CD4-positive, alpha-beta T cell treated with Interleukin-1 beta for 1 hour (primary cell): ENCODE data around the gene MYCL.
"Not testable (repeated sequence)": the region's sequence is repeated elsewhere in the genome, so short reads cannot be mapped to it uniquely, and the experiment has no call there.

Experiments
- DNase-seq, 2 donors: peaks; one replicate each; pipeline ENCODE4 v3.0.0-alpha.2; 2020 to 2022

MYCL gene

GRCh38 chr1:39915499-39916129, 13.9 kb upstream of the MYCL start:
- DNase-seq, result no peak

GRCh38 chr1:39913136-39913535, 11.4 kb upstream of the MYCL start:
- DNase-seq, result not testable (repeated sequence)

DNA sequence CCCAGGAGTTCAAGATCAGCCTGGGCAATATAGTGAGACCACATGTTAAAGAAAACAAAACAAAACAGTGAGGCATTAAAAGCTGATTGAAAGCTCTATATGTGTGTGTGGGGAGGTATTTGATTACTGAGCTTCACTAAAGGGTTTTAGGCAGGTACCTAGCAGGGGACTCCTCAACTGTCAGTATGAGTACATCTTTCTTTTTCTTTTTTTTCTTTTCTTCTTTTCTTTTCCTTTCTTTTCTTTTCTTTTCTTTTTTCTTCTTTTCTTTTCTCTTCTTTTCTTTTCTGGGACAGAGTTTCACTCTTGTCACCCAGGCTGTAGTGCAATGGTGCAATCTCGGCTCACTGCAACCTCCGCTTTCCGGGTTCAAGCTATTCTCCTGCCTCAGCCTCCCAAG, 8.5 kb upstream of the MYCL start:
- DNase-seq, result no peak

DNA sequence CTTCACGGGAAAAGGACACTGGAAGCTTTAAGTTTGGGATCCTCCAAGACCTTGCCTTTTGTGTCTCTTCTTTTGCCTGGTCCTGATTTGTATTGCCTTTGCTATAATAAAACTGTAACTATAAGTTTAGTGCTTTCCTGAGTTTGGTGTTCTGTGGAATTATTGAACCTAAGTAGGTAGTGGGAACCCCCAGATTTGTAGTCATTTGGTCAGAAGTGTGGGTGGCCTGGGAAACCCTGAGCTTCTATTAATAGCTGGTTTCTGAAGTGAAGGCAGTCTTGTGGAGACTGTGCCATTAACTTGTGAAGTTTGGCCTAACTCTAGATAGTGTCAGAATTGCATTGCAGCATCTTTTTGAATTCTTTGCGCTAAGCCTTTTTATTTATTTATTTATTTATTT, 6.8 kb upstream of the MYCL start:
- no peak for DNase-seq

- DNase-seq, result peak in 1 of 2 donors; percentile 31
These were observed 6.1 kb upstream of the MYCL start for GRCh38 chr1:39907528-39908453.

- DNase-seq, result no peak
These were observed 3.5 kb upstream of the MYCL start for GRCh38 chr1:39905172-39905571.

GRCh38 chr1:39902460-39902807, 717 bp upstream of the MYCL start:
- DNase-seq, result no peak

- no peak for DNase-seq
These were observed 328 bp downstream of the MYCL start for GRCh38 chr1:39901464-39901713.

GRCh38 chr1:39900662-39901463, 854 bp downstream of the MYCL start:
- DNase-seq, result no peak

DNA sequence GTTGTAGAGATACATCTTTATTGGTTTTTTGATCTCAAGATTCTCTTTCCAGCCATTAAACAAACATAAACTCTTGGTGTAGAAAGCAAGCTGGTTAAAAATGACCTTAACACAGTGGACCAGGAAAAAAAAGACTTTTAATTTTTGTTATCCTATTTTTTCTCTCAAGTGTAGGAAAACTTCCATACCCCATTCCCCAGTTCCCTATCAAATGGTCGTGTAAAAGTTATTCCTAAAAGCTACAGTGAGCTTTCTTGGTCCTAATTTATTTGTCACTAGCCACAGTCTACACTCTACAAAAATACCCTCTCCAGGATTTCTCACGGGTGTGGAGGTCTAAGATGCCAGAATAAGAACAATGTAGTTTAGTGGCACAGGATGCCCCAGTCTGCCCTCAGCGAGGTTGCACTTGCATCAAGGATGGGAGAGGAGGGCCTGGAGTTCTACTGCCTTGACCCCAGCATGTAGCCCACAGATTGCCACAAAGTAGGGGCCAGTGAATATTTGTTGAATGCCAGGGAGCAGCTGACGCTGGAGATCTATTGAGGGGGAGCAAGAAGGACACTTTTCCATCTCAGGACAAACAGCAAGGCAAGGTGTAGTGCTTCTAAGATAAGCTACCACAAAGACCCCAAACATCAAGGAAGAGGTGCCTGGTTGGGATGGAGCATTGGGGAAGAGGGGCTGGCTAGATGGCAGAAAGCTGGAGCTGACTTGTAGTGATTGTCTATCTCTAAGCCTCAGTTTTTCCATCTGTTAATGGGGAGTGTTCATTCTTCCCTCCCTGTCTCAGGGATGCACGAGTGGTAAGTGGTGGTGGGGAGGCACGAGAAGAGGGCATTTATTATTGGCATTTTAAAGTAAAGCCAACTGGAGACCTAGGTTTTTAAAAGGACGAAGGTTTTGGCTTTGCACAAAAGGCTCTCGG, 1.8 kb downstream of the MYCL start:
- no peak for DNase-seq

- no peak for DNase-seq
These were observed 2.8 kb downstream of the MYCL start for GRCh38 chr1:39898648-39899603.

- DNase-seq, result no peak
These were observed 3.5 kb downstream of the MYCL start for GRCh38 chr1:39898191-39898590.

GRCh38 chr1:39896909-39897685, 4.6 kb downstream of the MYCL start:
- no peak for DNase-seq

DNA sequence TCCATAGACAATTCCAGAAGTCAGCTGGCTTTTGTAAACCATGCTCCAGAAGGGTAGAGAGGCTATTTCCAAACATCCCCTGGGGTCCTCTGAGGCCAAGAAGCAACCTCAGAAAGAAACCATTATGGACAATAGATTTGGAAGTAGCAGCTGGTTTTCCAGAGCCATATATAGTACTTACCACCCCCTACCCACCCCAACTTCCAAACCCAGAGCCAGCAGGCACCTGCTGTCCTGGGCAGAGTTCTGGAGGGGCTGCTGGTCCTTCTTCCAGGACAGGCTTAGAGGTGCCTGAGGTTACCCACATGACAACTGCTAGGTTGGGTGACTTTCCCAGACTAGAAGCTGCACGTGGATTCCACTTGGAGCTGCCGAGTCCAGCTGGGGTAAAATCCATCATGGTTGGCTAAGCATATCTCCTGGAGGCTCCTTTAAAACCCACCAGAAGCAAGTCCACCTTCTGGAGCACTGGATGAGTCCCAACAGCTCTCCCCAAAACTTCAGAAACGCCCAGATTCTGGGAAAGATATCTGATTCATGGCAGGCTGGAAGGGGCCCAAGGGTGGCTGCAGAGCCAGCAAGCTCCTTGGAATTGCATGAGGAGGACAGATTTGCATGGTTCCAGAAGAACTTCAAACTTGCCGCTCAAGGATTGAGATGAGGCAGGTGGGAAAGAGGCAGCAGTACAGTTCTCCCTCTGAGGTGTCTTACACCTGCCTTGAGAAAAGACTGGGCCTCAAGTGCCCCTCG, 5.8 kb downstream of the MYCL start:
- DNase-seq, result no peak

GRCh38 chr1:39894884-39895495, 6.7 kb downstream of the MYCL start:
- DNase-seq, result no peak

DNA sequence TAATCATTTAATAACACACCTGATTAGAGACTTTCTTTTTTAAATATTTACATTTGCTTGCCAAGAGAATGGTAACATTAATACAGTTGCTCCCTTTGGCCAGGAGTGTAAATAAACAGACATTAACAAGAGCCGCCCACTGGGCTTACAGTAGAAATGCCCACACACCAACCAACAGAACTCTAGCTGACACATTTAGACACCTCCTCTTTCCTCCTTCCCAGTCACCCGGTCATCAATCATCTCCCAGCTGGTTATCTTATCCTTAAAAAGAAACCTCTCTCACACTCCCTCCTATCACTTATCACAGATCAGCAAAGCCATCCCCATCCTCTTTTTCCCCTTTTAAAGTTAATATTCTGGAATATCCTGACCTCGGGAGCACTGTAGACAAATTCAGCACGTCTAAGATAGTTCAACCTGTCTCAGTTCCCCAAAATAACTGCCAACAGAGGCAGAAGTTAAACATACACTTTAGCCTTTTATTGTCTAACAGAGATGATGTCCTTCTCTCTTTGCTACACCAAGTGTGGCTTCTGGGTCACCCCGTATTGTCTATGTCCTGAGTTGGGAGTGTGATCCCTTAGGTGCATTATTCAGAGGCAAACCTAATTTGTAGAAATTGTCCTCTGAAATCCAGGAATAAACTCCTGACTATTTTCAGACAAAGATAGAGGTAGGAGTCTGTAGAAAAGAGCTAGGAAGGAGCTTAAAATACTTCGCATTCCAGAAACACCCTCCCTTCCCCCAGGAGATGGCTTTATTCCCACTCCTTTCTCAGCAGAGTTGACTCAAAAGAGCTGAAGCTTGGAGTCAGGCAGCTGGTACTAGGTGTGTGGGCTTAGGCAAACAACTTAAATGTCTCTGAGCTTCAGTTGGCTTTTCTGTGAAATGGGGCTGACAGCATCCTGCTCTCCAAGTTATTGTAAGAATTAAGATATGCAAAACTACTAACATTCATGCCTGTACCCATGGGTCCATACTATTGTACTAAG, 8.8 kb downstream of the MYCL start:
- DNase-seq, result no peak

- DNase-seq, result no peak
These were observed 10.8 kb downstream of the MYCL start for GRCh38 chr1:39890880-39891279.

GRCh38 chr1:39890273-39890672, 11.4 kb downstream of the MYCL start:
- DNase-seq, result no peak
